HFF-Myc (cell line): Measurements from ENCODE around the gene PCDHA7.

Source experiments
- DNase-seq: peaks from one replicate; pipeline ENCODE4 v3.0.0-alpha.2; 2011; ENCODE audit warnings: low read depth; ENCODE audit errors: extremely low read depth
- H3K4me3 ChIP-seq: replicated peaks from 2 replicates; pipeline ENCODE4 v1.5.1; 2011; ENCODE audit warnings: low read depth, mild to moderate bottlenecking, control low read depth, low read length
- CTCF ChIP-seq: IDR thresholded peaks from 2 replicates; pipeline ENCODE4 v1.5.1; 2012; ENCODE audit warnings: mild to moderate bottlenecking, low read depth, low read length, control low read depth; ENCODE audit errors: missing control alignments

Gene PCDHA7

GRCh38 chr5:140855772-140856674 lies 22.0 kb downstream of the PCDHA7 start, which contains the start of gene PCDHA10:
PCDHA10 (plus strand) TSS chr5:140855897; CDS start chr5:140856049, 152 bp downstream.
- no peak within 1 kb of the TSS for H3K4me3 ChIP-seq
- DNase-seq = no peak
- TF ChIP-seq CTCF = no peak

- DNase-seq = no peak
- no peak overlapping the region for H3K4me3 ChIP-seq
- no peak for TF ChIP-seq CTCF
These were observed 23.3 kb downstream of the PCDHA7 start for GRCh38 chr5:140857177-140857986.

- no peak for DNase-seq
- TF ChIP-seq CTCF = no peak
- no peak overlapping the region for H3K4me3 ChIP-seq
These were observed 23.8 kb downstream of the PCDHA7 start for GRCh38 chr5:140857987-140858240.

- no peak for TF ChIP-seq CTCF
- no peak for DNase-seq
- H3K4me3 ChIP-seq = no peak overlapping the region
These were observed 28.6 kb downstream of the PCDHA7 start for GRCh38 chr5:140862441-140863295.

DNA sequence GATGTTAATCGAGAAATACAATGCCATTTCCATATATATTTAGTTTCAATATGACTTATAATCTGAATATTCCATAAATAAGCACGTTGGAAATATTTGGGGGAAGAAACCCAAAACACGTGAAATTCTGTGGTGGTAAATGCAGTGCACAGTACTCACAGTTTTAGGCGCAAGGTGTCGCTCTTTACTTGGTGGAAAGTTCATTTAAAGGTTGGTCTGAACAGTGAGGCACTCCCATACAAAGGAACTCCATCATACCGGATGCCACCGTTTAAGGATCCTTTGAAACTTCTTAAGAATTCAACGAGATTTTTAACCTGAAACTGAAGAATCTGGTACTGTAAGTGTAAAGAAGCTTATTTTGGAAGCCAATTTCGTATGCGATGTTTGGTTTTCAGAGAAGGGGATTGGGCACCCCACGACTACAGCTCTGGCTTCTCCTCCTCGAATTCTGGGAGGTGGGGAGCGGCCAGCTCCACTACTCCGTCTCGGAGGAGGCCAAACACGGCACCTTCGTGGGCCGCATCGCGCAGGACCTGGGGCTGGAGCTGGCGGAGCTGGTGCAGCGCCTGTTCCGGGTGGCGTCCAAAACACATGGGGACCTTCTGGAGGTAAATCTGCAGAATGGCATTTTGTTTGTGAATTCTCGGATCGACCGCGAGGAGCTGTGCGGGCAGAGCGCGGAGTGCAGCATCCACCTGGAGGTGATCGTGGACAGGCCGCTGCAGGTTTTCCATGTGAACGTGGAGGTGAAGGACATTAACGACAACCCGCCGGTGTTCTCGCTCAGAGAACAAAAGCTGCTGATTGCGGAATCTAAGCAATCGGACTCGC lies 34.9 kb downstream of the PCDHA7 start, which contains the start of gene PCDHA11:
PCDHA11 (plus strand) TSS at position 237 of the 834 bp plus-strand sequence; CDS start at position 384, 147 bp downstream.
- no peak for DNase-seq
- peak; percentile 29 for TF ChIP-seq CTCF
- H3K4me3 ChIP-seq = no peak within 1 kb of the TSS

DNA sequence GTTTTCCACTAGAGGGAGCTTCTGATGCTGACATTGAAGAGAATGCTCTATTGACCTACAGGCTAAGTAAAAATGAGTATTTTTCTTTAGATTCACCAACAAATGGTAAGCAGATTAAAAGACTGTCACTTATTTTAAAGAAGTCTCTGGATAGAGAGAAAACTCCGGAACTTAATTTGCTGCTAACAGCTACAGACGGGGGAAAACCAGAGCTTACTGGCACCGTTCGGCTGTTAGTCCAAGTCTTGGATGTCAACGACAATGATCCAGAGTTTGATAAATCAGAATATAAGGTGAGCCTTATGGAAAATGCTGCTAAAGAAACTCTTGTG lies 35.5 kb downstream of the PCDHA7 start:
- TF ChIP-seq CTCF = no peak
- no peak for DNase-seq
- H3K4me3 ChIP-seq = no peak overlapping the region
